ENCODE data around the gene CD9.

The CD9 gene

GRCh38 chr12:6177642-6178358 lies 22.4 kb upstream of the CD9 start:
- intact Hi-C loops (cut with DNase I), result no loop called here

GRCh38 chr12:6178981-6179761 lies 21.0 kb upstream of the CD9 start:
- intact Hi-C loops (cut with DNase I), result no loop called here
- DNase-seq, result peak in 2 of 42 donors; percentile 16 to 25

More at GRCh38 chr12:6177642-6178358, 22.4 kb upstream of the CD9 start:
- peak in 1 of 42 donors; percentile 22 for DNase-seq

- peak in 1 of 42 donors; percentile 25 for DNase-seq
- intact Hi-C loops (cut with DNase I), result no loop called here
These were observed 19.7 kb upstream of the CD9 start for GRCh38 chr12:6180268-6181051.

GRCh38 chr12:6181166-6181565 lies 19.0 kb upstream of the CD9 start:
- intact Hi-C loops (cut with DNase I), result no loop called here
- no peak for DNase-seq

- intact Hi-C loops (cut with DNase I), result no loop called here
- DNase-seq, result no peak
These were observed 18.5 kb upstream of the CD9 start for GRCh38 chr12:6181583-6182278.

- DNase-seq, result peak in 4 of 42 donors; percentile 27 to 60 (median 40)
- intact Hi-C loops (cut with DNase I), result no loop called here
These were observed 17.8 kb upstream of the CD9 start for GRCh38 chr12:6182279-6182898.

DNA sequence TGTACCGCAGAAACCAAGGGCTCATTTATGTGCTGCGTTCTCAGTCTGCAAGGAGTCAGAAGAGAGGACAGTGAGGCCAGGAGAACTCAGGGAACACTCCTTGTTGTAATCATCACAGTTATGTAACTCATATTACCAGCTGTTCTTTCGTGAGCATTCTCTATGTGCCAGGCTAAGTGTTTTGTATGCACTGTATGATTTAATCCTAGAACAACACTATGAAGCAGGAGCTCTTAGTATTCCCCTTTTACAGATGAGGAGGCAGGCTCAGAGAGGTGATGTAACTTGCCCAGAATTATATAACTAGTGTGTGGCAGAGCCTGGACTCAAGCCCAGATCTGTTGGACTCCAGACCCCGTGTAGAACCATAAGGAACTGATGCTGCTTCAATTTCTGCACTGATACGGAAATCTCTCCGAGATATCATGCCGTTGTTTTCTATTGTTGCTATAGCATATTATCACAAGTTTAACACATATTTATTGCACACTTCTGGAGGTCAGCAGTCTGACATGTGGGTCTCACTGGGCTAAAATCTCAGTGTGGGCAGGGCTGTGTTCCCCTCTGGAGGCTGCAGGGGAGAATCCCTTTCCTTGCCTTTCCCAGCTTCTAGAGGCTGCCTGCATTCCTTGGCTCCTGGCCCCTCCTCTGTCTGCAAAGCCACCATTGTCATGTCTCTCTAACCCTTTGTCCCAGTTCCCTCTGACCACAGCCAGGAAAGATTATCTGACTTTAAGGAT lies 16.3 kb upstream of the CD9 start:
- peak in 2 of 42 donors; percentile 20 to 50 for DNase-seq
- intact Hi-C loops (cut with DNase I), result no loop called here

- peak in 1 of 42 donors; percentile 20 for DNase-seq
- intact Hi-C loops (cut with DNase I), result no loop called here
These were observed 14.0 kb upstream of the CD9 start for GRCh38 chr12:6185961-6186827.

- peak in 1 of 42 donors; percentile 2 for DNase-seq
- intact Hi-C loops (cut with DNase I), result no loop called here
These were observed 12.0 kb upstream of the CD9 start for GRCh38 chr12:6187948-6188793.

DNA sequence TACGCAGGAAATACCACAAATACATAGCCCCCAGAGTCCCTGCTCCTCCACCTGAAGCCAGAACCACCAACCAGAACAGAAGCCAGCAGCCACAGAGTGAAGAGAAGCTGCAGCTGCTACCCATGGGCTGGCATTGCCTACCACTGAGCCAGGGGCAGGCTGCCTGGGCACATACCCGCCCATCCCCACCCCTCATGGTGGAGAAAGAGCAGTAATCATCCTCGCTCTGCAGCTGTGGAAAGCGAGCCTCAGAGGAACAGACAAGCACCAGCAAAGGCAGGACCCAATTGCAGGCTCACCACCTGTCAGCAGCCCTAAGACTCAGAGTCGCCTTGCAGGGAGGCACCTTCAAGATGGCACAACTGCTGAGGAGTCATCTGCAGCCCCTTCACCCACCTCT lies 11.2 kb upstream of the CD9 start:
- intact Hi-C loops (cut with DNase I), result no loop called here
- DNase-seq, result peak in 1 of 42 donors; percentile 7

DNA sequence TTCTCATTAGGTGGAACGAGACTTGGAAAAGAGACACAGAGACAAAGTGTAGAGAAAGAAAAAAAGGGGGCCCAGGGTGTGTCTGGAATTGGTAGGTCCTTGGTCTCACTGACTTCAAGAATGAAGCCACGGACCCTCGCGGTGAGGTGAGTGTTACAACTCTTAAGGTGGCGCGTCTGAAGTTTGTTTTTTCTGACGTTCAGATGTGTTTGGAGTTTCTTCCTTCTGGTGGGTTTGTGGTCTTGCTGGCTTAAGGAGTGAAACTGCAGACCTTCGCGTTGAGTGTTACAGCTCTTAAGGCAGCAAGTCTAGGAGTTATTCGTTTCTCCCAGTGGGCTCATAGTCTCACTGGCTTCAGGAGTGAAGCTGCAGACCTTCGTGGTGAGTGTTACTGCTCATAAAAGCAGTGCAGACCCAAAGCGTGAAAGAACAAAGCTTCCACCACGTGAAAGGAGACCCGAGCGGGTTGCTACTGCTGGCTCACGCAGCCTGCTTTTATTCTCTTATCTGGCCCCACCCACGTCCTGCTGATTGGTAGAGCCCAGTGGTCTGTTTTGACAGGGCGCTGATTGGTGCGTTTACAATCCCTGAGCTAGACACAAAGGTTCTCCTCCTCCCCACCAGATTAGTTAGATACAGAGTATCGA lies 10.1 kb upstream of the CD9 start:
- DNase-seq, result peak in 1 of 42 donors; percentile 7
- intact Hi-C loops (cut with DNase I), result loop anchor here (10.0 kb wide), 1 partner anchor 125 kb away; no protein-coding TSS in a partner anchor

DNA sequence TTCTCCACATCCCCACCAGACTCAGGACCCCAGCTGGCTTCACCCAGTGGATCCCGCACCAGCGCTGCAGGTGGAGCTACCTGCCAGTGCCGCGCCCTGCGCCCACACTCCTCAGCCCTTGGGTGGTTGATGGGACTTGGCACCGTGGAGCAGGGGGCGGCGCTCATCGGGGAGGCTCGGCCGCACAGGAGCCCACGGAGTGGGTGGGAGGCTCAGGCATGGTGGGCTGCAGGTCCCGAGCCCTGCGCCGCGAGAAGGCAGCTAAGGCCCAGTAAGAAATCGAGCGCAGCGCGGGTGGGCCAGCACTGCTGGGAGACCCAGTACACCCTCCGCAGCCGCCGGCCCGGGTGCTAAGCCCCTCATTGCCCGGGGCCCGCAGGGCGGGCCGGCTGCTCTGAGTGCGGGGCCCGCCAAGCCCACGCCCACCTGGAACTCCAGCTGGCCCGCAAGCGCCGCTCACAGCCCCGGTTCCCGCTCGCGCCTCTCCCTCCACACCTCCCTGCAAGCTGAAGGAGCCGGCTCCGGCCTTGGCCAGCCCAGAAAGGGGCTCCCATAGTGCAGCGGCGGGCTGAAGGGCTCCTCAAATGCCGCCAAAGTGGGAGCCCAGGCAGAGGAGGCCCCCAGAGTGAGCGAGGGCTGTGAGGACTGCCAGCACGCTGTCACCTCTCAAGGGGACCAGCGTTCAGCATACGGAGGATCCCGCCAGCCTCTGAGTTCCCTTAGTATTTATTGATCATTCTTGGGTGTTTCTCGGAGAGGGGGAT lies 9.3 kb upstream of the CD9 start:
- peak in 2 of 42 donors; percentile 5 to 15 for DNase-seq
- intact Hi-C loops (cut with DNase I), result loop anchor here (10.0 kb wide), 1 partner anchor 126 kb away; no protein-coding TSS in a partner anchor

GRCh38 chr12:6192604-6193380 lies 7.4 kb upstream of the CD9 start:
- DNase-seq, result no peak
- intact Hi-C loops (cut with DNase I), result loop anchor here (10.0 kb wide), 1 partner anchor 128 kb away; no protein-coding TSS in a partner anchor
